ENCODE data around the gene CAMK2N1.

CAMK2N1 gene

GRCh38 chr1:20496241-20496661, 10.2 kb upstream of the CAMK2N1 start:
- no peak for DNase-seq

- DNase-seq, result no peak
These were observed 9.7 kb upstream of the CAMK2N1 start for GRCh38 chr1:20495661-20496060.

- no peak for DNase-seq
These were observed 8.8 kb upstream of the CAMK2N1 start for GRCh38 chr1:20494609-20495311.

- DNase-seq, result peak; percentile 84
These were observed 8.0 kb upstream of the CAMK2N1 start for GRCh38 chr1:20493839-20494608.

- no peak for DNase-seq
These were observed 7.3 kb upstream of the CAMK2N1 start for GRCh38 chr1:20493309-20493708.

- no peak for DNase-seq
These were observed 6.7 kb upstream of the CAMK2N1 start for GRCh38 chr1:20492751-20493150.

- DNase-seq, result no peak
These were observed 5.9 kb upstream of the CAMK2N1 start for GRCh38 chr1:20491866-20492265.

GRCh38 chr1:20491178-20491577, 5.2 kb upstream of the CAMK2N1 start:
- no peak for DNase-seq

GRCh38 chr1:20487236-20487590, 1.2 kb upstream of the CAMK2N1 start:
- no peak for DNase-seq

GRCh38 chr1:20486457-20487235, 636 bp upstream of the CAMK2N1 start:
- DNase-seq, result no peak

GRCh38 chr1:20484519-20485462, 1.2 kb downstream of the CAMK2N1 start:
- no peak for DNase-seq

GRCh38 chr1:20483833-20484518, 2.0 kb downstream of the CAMK2N1 start:
- DNase-seq, result no peak

GRCh38 chr1:20483098-20483832, 2.7 kb downstream of the CAMK2N1 start:
- DNase-seq, result no peak

- DNase-seq, result no peak
These were observed 4.1 kb downstream of the CAMK2N1 start for GRCh38 chr1:20481643-20482498.

GRCh38 chr1:20480951-20481617, 4.9 kb downstream of the CAMK2N1 start:
- no peak for DNase-seq

GRCh38 chr1:20480243-20480944, 5.6 kb downstream of the CAMK2N1 start:
- DNase-seq, result no peak

GRCh38 chr1:20479840-20480239, 6.2 kb downstream of the CAMK2N1 start:
- DNase-seq, result no peak

- DNase-seq, result no peak
These were observed 7.9 kb downstream of the CAMK2N1 start for GRCh38 chr1:20478057-20478635.
